NOMO-1 (cell line): ENCODE measurements around the gene SHISA3.
A peak's percentile ranks its signal among the peaks of the same experiment; 100 is the strongest.

ENCODE experiments used
- DNase-seq, 2 experiments: peaks; one replicate each; lab custom pipeline; 2025; ENCODE audit not compliant: unreplicated experiment in 2 of 2; lab: John Stamatoyannopoulos, UW

SHISA3 gene

DNA sequence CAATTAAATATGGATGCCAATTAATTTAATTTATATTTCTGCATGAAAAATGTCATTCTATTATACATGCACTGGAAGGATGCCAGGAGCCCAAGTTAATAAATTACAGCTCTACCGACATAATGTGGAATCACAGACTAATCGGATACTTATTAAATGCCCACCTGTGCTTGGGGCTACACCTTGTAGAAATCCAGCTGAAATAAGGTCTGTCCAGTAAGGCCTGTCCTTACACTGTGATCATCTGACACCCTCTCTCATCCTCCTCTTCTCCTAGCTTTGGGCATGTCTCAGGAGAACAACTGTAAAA, 6.0 kb upstream of the SHISA3 start:
- no peak for DNase-seq

DNA sequence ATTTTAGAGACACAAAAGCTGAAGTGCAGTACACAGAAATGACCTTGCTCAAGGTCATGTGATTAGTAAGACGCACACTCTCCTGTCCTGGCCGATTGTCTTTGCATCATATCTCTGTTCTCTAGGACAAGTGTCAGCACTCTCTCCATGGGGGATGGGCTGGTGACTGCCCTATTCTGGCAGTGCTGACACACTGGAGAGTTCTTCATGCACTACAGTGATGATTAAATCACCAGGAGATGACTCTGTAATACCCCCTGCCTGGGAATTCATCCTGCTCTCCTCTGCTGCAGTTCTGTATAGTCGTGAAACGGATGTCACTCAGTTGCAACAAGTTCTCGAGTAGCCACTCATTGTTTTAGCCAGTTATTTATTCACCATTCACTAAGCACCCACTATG, 5.3 kb upstream of the SHISA3 start:
- DNase-seq, result no peak

DNA sequence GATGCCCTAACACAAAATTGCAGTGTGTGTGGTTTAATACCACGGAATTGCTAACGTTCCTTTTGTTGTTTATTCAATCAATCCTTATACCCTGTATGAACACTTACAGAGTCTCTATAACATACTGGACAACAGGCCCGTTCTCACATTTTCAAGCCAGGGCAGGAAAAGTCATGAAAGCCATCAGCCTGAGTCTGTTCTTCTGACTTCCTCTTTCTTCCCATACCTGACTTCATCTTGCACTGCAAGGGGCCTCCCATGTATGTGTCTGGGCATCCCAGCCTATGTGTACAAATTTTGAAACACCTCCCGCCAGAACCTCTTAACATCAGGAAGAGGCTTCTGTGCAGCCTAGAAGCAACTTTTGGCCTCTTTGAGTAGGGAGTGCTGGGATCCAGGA, 4.9 kb upstream of the SHISA3 start:
- no peak for DNase-seq

DNA sequence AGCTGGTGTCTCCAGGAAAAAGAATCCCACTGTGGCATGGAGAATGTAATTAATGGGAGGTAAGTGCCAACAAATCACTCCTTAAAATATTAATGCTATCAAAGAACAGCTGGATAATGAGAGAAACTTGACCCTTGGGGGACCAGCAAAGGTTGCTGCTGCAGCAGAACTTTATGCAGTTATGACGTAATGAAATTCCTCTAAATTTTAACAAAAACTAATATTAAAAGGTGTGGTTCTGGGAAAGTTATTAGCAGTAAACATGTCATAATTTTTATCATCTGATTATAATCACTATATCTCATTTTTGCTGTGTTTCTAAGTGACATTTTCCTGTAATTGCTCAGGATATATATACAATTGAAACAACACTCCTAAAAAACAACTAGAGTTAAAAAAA, 1.7 kb upstream of the SHISA3 start:
- DNase-seq, result no peak

DNA sequence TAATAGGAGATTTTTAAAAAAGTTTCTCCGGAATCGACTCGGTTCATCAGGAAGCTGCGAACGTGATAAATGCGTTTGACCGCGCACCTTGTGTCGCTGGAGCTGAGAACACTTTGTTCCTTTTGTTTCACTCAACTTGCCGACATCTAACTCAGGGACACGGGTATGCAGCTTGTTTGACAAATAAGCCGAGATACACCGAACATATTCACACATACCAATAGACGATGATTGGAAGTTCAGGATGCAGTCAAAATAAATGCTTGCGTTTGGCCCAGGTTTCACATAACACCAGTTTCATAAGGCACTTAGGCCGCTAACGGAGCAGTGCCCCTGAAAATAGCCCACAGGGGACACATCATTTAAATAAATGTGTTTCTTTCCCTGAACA, 932 bp upstream of the SHISA3 start:
- DNase-seq, result no peak

DNA sequence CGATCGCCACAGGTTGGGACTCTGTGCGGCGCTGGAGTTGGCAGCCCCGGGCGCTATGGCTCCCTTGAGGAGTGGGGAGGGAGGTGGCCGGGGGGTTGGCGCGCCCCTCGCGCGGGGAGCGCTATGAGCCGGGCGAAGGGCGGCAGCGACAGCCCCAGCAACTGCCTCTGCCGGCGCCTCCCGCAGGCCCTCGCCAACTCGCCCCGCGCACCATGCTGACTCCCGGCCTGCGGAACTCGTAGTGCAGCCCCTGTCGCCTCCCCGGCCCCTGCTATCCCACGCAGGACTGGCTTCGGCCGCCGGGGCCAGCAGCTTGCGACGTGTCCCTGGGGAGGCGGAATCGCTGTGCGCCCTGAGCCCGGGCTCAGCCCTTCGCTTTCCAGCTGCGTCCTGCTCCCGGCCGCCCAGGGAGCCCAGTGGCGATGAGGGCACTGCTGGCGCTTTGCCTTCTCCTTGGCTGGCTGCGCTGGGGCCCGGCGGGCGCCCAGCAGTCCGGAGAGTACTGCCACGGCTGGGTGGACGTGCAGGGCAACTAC, 415 bp downstream of the SHISA3 start:
- no peak for DNase-seq

DNA sequence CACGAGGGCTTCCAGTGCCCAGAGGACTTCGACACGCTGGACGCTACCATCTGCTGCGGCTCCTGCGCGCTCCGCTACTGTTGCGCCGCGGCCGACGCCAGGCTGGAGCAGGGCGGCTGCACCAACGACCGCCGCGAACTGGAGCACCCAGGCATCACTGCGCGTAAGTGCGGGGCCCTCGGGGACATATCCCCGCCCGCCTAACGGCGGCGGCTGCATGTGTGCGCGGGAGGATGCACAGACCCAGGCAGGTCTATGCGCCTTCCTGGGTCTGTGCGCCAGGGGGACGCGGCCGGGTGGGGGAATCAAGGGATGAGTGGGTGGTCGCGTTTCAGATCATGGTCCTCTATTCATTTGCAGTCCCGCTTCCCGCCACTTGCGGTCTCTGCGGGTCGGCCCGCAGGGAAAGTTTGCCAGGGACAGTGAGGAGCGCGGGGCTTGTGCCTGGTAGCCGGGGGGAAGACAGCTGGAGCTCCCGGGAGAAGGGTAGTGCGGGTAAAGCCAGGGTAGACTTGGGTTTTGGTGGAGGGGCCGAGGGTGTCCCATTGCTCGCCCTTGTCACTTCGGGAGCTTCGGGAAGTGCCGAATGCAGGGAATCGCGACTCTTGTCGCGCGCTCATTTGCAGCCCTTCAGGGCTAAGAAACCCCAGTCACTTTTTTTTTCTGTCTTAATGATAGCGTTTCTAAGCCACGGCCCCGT, 1.0 kb downstream of the SHISA3 start:
- DNase-seq, result peak in 1 of 2 experiments; percentile 6

DNA sequence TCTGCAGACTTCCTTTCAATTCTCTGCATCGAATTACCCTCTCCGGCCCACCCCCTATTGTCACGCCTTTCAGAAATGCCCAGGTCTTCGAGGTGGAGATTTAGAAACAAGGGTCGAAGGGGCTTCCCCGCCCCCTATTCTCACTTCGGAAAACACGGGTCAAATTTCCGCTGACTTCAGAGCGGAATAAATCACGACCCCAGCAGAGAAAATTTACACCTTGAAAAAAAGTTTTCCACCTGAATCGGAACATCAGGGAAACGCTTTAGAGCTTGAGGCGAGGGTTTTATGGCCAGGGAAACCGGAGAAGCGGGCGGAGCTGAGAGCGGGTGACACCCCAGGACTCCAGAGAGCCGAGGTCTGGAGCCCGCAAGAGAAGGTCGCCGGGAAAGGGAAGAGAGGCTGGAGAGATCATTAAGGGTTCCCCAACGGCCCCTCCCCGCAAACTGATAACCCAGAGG, 1.6 kb downstream of the SHISA3 start:
- DNase-seq, result no peak

DNA sequence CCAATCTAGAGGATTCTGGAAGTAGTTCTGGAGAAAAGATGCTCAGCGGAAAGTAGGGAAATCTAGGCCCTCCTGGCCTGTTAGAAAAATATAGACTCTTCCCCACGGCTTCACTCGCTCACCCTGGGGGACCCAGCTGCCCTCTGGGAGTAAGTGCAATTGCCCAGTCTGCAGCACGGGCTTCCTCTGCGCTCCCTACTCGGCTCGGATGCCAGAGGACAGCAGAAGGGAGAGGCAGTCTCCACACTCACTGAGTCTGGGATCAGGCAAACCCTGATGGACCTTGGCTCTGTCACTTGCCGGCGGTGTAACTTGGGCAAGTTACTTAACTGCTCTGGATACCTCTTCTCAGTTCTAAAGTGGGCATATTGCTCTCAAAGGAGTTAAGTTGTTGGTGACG, 2.1 kb downstream of the SHISA3 start:
- DNase-seq, result no peak

DNA sequence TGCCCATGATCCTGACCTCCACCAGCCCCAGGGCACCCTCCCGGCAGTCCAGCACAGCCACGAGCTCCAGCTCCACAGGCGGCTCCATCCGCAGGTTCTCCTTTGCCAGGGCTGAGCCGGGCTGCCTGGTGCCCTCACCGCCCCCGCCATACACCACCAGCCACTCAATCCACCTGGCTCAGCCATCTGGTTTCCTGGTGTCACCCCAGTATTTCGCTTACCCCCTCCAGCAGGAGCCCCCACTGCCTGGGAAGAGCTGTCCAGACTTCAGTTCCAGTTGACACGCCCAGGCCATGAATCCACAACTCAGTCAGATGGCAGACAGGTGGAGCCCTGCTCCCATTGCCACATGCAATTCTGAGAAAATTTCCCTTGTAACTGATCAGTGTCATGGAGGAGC, 3.9 kb downstream of the SHISA3 start:
- DNase-seq, result no peak

DNA sequence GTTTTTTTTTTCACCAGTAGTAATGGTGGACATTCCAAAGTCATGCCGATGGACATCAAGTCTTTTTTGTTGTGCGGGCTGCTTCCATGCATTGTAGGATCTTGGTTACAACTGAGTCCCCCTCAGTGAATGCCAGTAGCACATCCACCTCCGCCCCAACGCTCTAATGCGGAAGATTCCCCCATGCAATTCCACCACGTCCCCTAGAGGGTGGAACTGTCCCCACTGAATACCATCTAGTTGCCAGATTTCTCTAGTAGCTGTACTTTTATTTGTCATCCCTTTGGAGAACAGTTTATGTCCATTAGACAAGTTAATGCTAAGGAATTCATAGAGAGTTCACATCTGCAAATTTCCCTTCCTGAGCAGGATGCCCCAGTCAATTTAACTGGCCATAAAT, 6.7 kb downstream of the SHISA3 start:
- DNase-seq, result no peak

DNA sequence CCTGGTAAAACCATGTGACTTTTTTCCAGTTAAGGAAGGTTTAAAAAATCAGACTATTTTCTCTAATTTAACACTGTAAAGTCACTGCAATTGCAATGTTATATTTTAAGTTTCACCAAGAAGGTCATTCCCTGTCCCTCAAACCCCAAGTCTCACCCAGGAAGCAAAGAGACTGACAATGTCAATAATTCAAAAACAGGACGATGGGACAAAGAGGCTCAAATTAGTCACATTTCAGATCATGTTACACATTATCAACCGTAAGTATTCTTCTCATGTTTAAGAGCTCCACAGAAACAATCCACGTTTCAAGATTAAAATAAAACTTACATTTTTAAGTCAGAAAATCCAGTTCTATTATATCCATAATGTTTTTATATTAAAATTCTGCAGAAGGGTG, 13.2 kb downstream of the SHISA3 start:
- DNase-seq, result no peak

DNA sequence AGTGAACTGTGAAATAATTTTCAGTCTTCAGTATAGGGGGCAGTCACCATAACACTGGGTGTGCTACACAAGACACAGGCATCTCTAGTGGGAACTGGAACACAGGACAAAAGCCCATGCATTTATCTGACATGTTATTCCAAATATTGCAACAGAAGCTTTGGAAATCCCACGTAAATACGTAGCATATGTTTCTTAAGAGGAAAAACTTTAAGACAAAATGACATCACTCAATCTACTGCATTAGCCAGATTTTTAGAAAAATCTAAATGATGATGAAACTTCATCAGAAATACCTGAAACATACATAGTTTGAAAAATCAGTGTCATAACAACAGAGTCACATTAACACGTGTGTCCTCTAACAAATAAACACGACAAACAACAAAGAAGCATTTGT, 14.5 kb downstream of the SHISA3 start:
- no peak for DNase-seq

DNA sequence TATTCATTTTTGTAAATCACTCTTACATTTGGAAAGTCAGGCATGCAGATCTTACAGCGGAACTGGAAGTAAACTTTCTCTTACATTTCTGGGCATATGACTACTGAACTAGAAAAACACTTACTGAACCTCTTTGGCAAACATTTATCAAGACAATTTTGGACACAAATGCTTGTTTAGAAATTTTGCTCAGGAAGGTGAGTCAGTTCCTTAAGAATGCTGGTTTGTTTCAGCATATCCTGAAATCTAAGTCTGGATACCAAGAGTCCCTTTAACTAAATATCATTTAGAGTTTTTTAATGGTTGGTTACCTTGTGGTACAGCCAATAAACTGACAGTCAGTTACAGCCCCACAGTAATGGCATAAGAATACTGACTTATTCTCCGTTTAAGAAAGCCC, 15.0 kb downstream of the SHISA3 start:
- no peak for DNase-seq

DNA sequence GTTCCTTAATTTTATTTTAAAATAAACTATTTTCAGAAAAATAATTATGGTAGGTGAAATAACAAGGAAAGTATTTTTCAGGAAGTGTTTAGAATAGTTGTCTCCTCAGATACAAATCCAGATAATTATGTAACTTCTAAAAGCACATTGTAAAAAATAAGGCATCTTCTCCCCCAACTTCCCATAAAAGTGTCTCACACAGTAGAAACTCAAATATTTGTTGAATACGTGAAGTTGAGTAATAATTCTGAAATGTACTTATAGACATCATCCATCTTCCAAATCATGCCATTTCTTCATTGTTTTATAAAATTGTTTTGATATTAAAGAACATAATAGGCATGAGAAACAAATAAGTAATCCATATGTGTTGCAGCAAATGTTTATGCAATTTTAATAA, 18.0 kb downstream of the SHISA3 start:
- no peak for DNase-seq

DNA sequence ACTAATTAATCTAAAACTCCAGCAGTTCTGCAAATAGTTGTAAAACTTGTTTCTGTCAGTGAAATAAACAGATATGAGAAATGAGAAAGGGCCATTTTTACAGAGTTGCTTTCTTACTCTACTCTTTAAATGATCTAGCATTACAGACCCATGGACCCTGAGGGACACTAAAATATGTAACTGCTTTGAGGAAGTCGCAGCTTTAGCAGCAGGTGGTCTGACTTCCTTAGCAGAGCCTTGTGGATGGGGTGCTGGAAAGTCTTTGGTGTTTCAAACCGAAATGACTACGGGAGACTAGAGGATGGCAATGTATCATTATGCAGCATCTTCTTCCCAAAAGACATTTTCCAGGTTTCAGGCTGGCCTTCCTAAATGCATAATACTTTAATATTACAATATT, 18.7 kb downstream of the SHISA3 start:
- no peak for DNase-seq

DNA sequence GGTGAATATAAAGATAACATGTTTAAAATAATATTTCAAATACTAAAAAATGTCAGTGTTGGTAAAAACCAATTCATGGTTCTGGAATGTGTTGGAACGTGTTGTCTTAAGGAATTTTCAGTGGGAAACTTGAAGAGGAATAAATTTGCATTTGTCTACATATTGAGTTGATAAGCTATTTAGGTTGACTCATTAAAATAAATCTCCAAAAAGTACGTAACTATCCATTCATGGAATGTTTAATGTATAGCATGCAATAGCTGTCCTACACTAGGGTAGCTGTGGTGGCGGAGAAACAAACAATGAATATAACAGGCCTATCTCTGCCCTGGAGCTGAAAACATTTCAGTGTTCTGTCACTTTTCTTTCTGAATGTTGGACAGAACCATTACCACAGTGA, 20.3 kb downstream of the SHISA3 start:
- no peak for DNase-seq

DNA sequence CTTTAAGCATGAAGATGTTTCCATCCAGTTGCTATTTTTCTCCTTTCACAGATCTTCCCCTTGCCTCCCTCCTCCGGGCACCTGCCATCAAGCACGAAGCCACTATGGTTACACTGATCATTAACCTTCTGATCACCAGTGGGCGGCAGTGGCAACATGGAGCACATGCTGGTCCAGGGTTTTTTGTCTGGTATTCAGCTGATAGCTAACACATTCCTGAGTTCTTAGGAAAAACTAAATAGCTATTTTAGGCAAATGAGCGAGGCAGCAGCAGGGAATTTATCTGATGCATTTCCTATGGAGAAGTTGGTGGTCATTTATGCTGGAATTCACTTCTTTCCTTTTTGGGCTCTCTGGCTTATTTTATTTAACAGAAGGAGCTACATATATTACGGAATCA, 22.9 kb downstream of the SHISA3 start:
- DNase-seq, result no peak

DNA sequence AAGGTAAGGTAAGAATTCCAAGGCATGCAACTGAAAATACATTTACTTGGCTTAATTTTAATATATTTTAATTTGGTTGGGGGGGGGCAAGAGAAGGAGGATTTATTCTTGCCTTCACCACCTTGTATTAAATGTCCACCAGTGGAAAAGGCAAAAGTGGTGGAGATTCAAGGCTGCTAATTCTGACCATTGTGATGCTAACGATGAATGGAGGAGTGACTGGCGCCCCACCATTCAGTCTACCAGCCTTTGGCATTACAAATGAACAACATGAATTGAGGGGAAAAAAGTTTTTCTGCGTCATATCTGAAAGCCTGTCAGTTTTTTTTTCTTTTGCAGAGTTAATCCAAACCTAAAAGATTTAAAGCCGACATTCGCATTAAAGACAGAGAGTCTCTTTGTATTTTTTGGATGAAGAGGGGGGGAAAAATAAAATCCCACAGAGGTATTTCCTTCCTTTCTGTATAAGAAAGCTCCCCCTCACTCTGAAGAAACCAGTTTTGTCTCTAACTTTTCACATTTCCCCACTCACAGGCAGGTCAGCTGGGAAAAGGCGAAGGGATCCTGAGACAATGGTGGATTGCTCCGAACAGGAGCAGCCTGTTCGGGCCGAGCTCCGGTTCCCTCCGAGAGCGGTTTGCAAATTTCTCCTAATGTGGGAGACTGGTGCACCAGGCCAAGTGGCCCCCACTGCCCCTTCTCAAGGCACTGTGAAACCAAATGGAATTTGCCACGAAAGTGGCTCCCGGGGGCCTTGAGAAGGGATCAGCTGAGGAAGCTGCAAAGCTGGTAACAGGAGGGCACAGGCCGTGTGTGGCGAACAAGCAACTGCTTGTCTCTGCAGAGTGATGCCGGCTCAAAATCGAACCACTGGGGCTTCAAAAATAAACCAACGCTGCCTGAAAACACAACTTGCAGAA, 28.1 kb downstream of the SHISA3 start:
- no peak for DNase-seq

DNA sequence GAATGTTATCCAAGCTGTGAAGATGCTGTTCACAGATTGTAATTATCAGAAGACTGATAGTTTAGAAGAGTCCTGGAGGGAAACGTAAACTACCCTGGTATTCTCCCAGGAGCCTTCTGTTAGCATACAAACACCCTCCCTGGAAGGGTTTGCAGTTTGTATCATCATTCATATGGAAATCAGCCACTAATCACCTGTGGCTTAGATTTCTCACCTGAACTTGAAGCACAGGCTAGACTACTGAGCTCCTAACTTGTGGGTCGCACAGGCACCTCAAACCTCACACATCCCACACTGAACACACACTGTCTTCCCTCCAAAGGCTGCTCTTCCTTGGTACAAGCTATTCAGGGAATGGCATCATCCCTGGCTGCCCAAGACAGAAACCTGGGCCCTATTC, 30.7 kb downstream of the SHISA3 start:
- no peak for DNase-seq

DNA sequence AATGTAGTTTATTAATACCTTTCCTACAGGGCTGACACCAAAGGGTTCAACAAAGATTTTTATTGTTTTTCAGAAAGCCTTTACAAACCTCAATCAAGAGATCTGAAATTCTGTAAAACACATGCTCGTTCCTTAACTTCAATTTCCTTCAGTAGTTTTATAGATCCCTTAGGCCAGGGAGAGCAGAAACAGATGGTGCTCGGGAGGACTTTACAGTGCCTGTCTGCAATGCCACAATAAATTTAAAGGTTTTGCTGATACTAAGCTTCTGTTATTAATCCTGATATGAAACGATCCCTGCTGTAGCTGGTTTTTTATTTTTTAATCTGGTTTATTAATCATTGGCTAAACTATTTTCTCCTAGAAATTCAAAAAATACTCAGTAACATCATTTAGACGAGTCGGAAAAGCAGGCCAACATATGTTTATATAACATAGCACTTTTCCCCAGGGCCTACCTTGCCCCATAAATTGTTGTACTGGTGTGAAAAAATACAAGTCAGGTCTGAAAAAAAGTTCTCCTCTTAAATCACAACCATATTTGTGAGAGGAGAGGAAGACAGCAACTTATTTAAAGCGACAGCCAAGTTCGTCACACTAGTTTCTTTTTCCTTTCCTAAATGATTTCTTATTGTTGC, 39.8 kb downstream of the SHISA3 start:
- no peak for DNase-seq

DNA sequence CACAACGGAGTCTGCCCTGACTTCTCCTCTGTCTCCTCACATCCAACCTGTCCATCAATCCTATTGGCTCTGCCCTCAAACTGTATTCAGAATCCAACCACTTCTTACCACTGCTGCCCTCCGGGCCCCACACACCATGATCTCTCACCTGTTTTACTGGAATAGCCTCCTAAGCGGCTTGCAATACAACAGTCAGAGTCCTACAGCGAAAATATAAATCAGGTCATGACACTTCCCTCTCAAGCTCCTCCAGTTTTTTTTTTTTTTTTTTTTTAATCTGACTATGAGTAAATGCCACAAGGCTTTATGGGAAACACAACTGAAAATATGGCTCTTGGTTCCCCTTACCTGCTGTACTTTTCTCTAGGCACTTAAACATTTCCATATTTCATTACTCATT, 42.8 kb downstream of the SHISA3 start:
- DNase-seq, result no peak
